ENCODE data around the gene PHYKPL.

Gene PHYKPL

GRCh38 chr5:178192787-178193186 lies 39.8 kb downstream of the PHYKPL start:
- FAIRE-seq (no peak), DNase-seq (ENCODE audit: low spot score) (no peak)

- FAIRE-seq (no peak), DNase-seq (ENCODE audit: low spot score) (no peak)
Observed at GRCh38 chr5:178192244-178192643, 40.4 kb downstream of the PHYKPL start.

GRCh38 chr5:178191661-178192060 lies 40.9 kb downstream of the PHYKPL start:
- DNase-seq (ENCODE audit: low spot score) (no peak), FAIRE-seq (no peak)

GRCh38 chr5:178189433-178189832 lies 43.2 kb downstream of the PHYKPL start:
- FAIRE-seq = no peak

GRCh38 chr5:178187014-178187413 lies 45.6 kb downstream of the PHYKPL start, which contains the start of gene GMCL2:
GMCL2 (minus strand) TSS chr5:178187371; CDS start chr5:178187299, 72 bp downstream.
- no peak for DNase-seq (ENCODE audit: low spot score)
- FAIRE-seq = no peak

More at GRCh38 chr5:178189433-178189832, 43.2 kb downstream of the PHYKPL start:
- DNase-seq (ENCODE audit: low spot score) = no peak

- FAIRE-seq = peak; percentile 23
- no peak for DNase-seq (ENCODE audit: low spot score)
Observed at GRCh38 chr5:178186427-178186826, 46.2 kb downstream of the PHYKPL start.

- FAIRE-seq = no peak
Observed at GRCh38 chr5:178182158-178182876, 50.3 kb downstream of the PHYKPL start.

GRCh38 chr5:178180141-178180863 lies 52.3 kb downstream of the PHYKPL start:
- FAIRE-seq = no peak
- no peak for DNase-seq (ENCODE audit: low spot score)

More at GRCh38 chr5:178182158-178182876, 50.3 kb downstream of the PHYKPL start:
- no peak for DNase-seq (ENCODE audit: low spot score)

GRCh38 chr5:178177569-178177968 lies 55.0 kb downstream of the PHYKPL start:
- no peak for FAIRE-seq
- no peak for DNase-seq (ENCODE audit: low spot score)

GRCh38 chr5:178176791-178177190 lies 55.8 kb downstream of the PHYKPL start:
- no peak for FAIRE-seq
- DNase-seq (ENCODE audit: low spot score) = no peak

- FAIRE-seq = no peak
- no peak for DNase-seq (ENCODE audit: low spot score)
Observed at GRCh38 chr5:178174456-178174855, 58.1 kb downstream of the PHYKPL start.

- no peak for DNase-seq (ENCODE audit: low spot score)
- no peak for FAIRE-seq
Observed at GRCh38 chr5:178170455-178170854, 62.1 kb downstream of the PHYKPL start.

- FAIRE-seq = no peak
Observed at GRCh38 chr5:178165581-178165980, 67.0 kb downstream of the PHYKPL start.

GRCh38 chr5:178163772-178164735 lies 68.5 kb downstream of the PHYKPL start:
- DNase-seq (ENCODE audit: low spot score) (peak; percentile 87), FAIRE-seq (peak; percentile 42)

More at GRCh38 chr5:178165581-178165980, 67.0 kb downstream of the PHYKPL start:
- DNase-seq (ENCODE audit: low spot score) = no peak

- FAIRE-seq (no peak), DNase-seq (ENCODE audit: low spot score) (no peak)
Observed at GRCh38 chr5:178162481-178162880, 70.1 kb downstream of the PHYKPL start.

GRCh38 chr5:178160176-178160575 lies 72.4 kb downstream of the PHYKPL start:
- FAIRE-seq (no peak), DNase-seq (ENCODE audit: low spot score) (no peak)
